Ovary (tissue), 9 donors: Measurements from ENCODE around the gene MRRF. TPM values are rescaled to one million over a fixed set of nuclear protein-coding genes. Genes with fewer than 3 reads are reported as not detected.
A peak's percentile ranks its signal among the peaks of the same experiment; 100 is the strongest.

ENCODE experiments used
- DNase-seq, 5 donors: peaks; one replicate each; pipeline ENCODE4 v3.0.0-alpha.2; 2019 to 2020
- H3K27ac ChIP-seq, 2 donors: fragments of 200-600 bp; one replicate each; pipeline versions ENCODE4 v1.5.1 to v1.8.0; 2019 to 2022
- H3K27me3 ChIP-seq: fragments of 200-600 bp; one replicate; pipeline ENCODE4 v1.8.0; 2022
- H3K36me3 ChIP-seq: fragments of 200-600 bp; sonication (generic); one replicate; pipeline ENCODE4 v1.5.1; 2019
- H3K4me1 ChIP-seq: one replicate; pipeline ENCODE4 v1.8.1; 2013; ENCODE audit warnings: mild to moderate bottlenecking, moderate library complexity; ENCODE audit not compliant: insufficient read depth
- H3K4me3 ChIP-seq: fragments of 200-600 bp; sonication (generic); one replicate; pipeline ENCODE4 v1.5.1; 2017
- H3K9me3 ChIP-seq, 2 donors: fragments of 200-600 bp in 1 of 2; sonication (generic) in 1 of 2; one replicate each; pipeline versions ENCODE4 v1.5.1 to v1.8.1; 2013 to 2019; ENCODE audit warnings: mild to moderate bottlenecking in 1 of 2, moderate library complexity in 1 of 2
- CTCF ChIP-seq, 3 donors: fragments of 450-650 bp in 2 of 3; fragments of 200-600 bp in 1 of 3; IDR thresholded peaks; one replicate each; pipeline versions ENCODE4 v1.5.1 to v1.8.0; 2016 to 2022; ENCODE audit warnings: antibody characterized with exemption in 3 of 3, mild to moderate bottlenecking in 1 of 3
- EP300 ChIP-seq: sonication (generic); formaldehyde crosslinking; IDR thresholded peaks from one replicate; pipeline ENCODE4 v1.6.1; 2017; ENCODE audit warnings: antibody characterized with exemption
- POLR2A ChIP-seq: fragments of 450-650 bp; IDR thresholded peaks from one replicate; pipeline ENCODE4 v1.6.1; 2017; ENCODE audit warnings: antibody characterized with exemption, mild to moderate bottlenecking, moderate library complexity
- WGBS, 3 donors: extraction: QIAGEN DNeasy Blood & Tissue Kit in 1 of 3; methylation state at CpG; one replicate each; pipeline versions ENCODE4 v1.1.5 to v1.1.7; 2013 to 2017; 5-methylcytosine and 5-hydroxymethylcytosine counted together
- intact Hi-C, 4 donors: fragments of 100-400 bp; cut with DNase I; formaldehyde crosslinking; loops; one replicate each; pipeline versions ENCODE4 v1.11.0 to v1.15.1; 2022 to 2023
- polyA plus RNA-seq, 2 donors: library from polyadenylated mRNA; stranded (reverse); fragments of 200-250 nt in 1 of 2; fragments of 350-450 nt in 1 of 2; fragmentation: Illumina TruSeq in 1 of 2; extraction: RNeasy Lipid Tissue Mini Kit (QIAGEN cat#74804) in 1 of 2; gene quantifications; one replicate each; pipeline ENCODE4 v1.2.3, GENCODE V29; 2013 to 2014
- total RNA-seq, 7 donors: library from RNA; depleted of rRNA in 2 of 7; stranded (reverse); fragments of >200 nt in 2 of 7; fragmentation: NEBNext Ultra II Directional in 3 of 7; extraction: Animal tissue kit (Norgen Biotek cat#: 25700) in 3 of 7; gene quantifications; one replicate each; pipeline versions ENCODE4 v1.1.0 to v1.2.4, GENCODE V29; 2016 to 2023
- donor health status: DM: no; HTN: no; CAD: no; lungs with moderate emphysema.
- donor health status: DM: no; HTN: no; CAD: no.
- donor health status: Bipolar disorder and iron deficiency.
- donor health status: DM: yes; HTN: yes; CAD: no.
- donor health status: DM: no; HTN: no; CAD: no.
- donor health status: DM: yes; HTN: yes; CAD: no.

Gene MRRF
- total and polyA plus RNA-seq, 9 donors: 15.6 to 29.8 (median 22.2) TPM

GRCh38 chr9:122263699-122264349 is 858 bp upstream of the MRRF start:
- H3K27ac ChIP-seq: peak overlapping the region in 1 of 2 donors; percentile 78
- H3K36me3 ChIP-seq: no peaks in the 10 kb centered on the region
- peak overlapping the region; percentile 85 for H3K4me3 ChIP-seq
- no peak for DNase-seq
- TF ChIP-seq CTCF (IDR thresholded peaks at IDR 0.05) (no peak), EP300 (no peak), POLR2A (no peak)
- peaks cover 12% of the 10 kb centered on the region for H3K4me1 ChIP-seq
- H3K27me3 ChIP-seq: no peaks in the 10 kb centered on the region
- intact Hi-C loops: loop anchor here in 1 of 4 donors (10.0 kb wide), 1 partner anchor 169 kb away; the partner anchor contains the start of gene TTLL11
- 10 to 14% (median 12%) methylated on average over 13 of the region's 13 CpGs for WGBS, 3 donors
- no peaks in the 10 kb centered on the region for H3K9me3 ChIP-seq

- no peak for DNase-seq
- H3K27me3 ChIP-seq: no peaks in the 10 kb centered on the region
- no peaks in the 10 kb centered on the region for H3K9me3 ChIP-seq
- intact Hi-C loops: loop anchor here in 1 of 4 donors (10.0 kb wide), 1 partner anchor 171 kb away; the partner anchor contains the start of gene TTLL11
- peak overlapping the region; percentile 78 to 84 for H3K27ac ChIP-seq
- H3K36me3 ChIP-seq: no peaks in the 10 kb centered on the region
- TF ChIP-seq POLR2A: no peak
- TF ChIP-seq CTCF (IDR thresholded peaks at IDR 0.05): no peak
- peak overlapping the region; percentile 85 for H3K4me3 ChIP-seq
- peaks cover 12% of the 10 kb centered on the region for H3K4me1 ChIP-seq
- 11 to 12% (median 11%) methylated on average over 17 of the region's 17 CpGs for WGBS, 3 donors
Observed at GRCh38 chr9:122265149-122265915, 650 bp downstream of the MRRF start.

- Histone ChIP-seq H3K4me3 (no peak overlapping the region), H3K9me3 (no peaks in the 10 kb centered on the region), H3K27ac (no peak overlapping the region), H3K4me1 (peaks cover 7% of the 10 kb centered on the region), H3K27me3 (no peaks in the 10 kb centered on the region), H3K36me3 (no peaks in the 10 kb centered on the region)
- DNase-seq: no peak
- WGBS, 3 donors: 81 to 87% (median 84%) methylated on average over 6 of the region's 6 CpGs
- intact Hi-C loops: loop anchor here in 1 of 4 donors (10.0 kb wide), 1 partner anchor 173 kb away; the partner anchor contains the start of gene TTLL11
- TF ChIP-seq POLR2A: no peak
- no peak for TF ChIP-seq EP300
- no peak for TF ChIP-seq CTCF (IDR thresholded peaks at IDR 0.05)
Observed at GRCh38 chr9:122268041-122268814, 3.5 kb downstream of the MRRF start.

GRCh38 chr9:122274055-122274454 is 9.4 kb downstream of the MRRF start:
- no peaks in the 10 kb centered on the region for H3K36me3 ChIP-seq
- TF ChIP-seq CTCF (IDR thresholded peaks at IDR 0.05) (no peak), POLR2A (no peak), EP300 (no peak)
- H3K27ac ChIP-seq: no peak overlapping the region
- no peaks in the 10 kb centered on the region for H3K27me3 ChIP-seq
- intact Hi-C loops: no loop called here
- WGBS, 3 donors: 88 to 93% (median 92%) methylated on average over 2 of the region's 2 CpGs
- DNase-seq: no peak
- H3K4me1 ChIP-seq: no peaks in the 10 kb centered on the region
- H3K9me3 ChIP-seq: peaks cover 0 to 3% of the 10 kb centered on the region in 2 donors
- H3K4me3 ChIP-seq: no peak overlapping the region
